K562 (cell line): Measurements from ENCODE around the gene OTUD5. TPM values are rescaled to one million over a fixed set of nuclear protein-coding genes. Genes with fewer than 3 reads are reported as not detected.

Experiments used
- ATF6 ChIP-seq: sonication (generic); formaldehyde crosslinking; IDR thresholded peaks from 2 replicates; pipeline ENCODE4 v1.4.0; 2020; ENCODE audit warnings: mild to moderate bottlenecking, missing genetic modification reagents
- CBX2 ChIP-seq: fragments of 200-600 bp; sonication (generic); IDR thresholded peaks from one replicate; pipeline ENCODE4 v1.6.1; 2012; ENCODE audit warnings: mild to moderate bottlenecking, low read length, inconsistent platforms; ENCODE audit not compliant: insufficient read depth, poor library complexity, severe bottlenecking
- DLX4 ChIP-seq: fragments of 250-450 bp; sonication (Bioruptor Pico); IDR thresholded peaks from 2 replicates; pipeline ENCODE4 v1.6.1; 2021; ENCODE audit warnings: mild to moderate bottlenecking
- DMBX1 ChIP-seq: fragments of 250-450 bp; sonication (Bioruptor Pico); IDR thresholded peaks from 2 replicates; pipeline ENCODE4 v1.8.0; 2022; ENCODE audit warnings: inconsistent platforms, mild to moderate bottlenecking, moderate library complexity, borderline replicate concordance
- DPF2 ChIP-seq: fragments of 450-650 bp; IDR thresholded peaks from 2 replicates; pipeline ENCODE4 v1.6.1; 2016
- ELK3 ChIP-seq: fragments of 450-650 bp; formaldehyde crosslinking; IDR thresholded peaks from 2 replicates; pipeline ENCODE4 v1.4.0; 2020; ENCODE audit warnings: mild to moderate bottlenecking
- ETV1 ChIP-seq: fragments of 450-650 bp; conservative IDR thresholded peaks from 2 replicates; pipeline ENCODE4 v1.6.1; 2016; ENCODE audit warnings: missing genetic modification characterization, control low read depth, low read depth, missing compliant biosample characterization
- ETV6 ChIP-seq, 3 experiments: fragments of 150-350 bp in 1 of 3; sonication (generic) in 1 of 3; formaldehyde crosslinking in 1 of 3; IDR thresholded peaks; 2 replicates each; pipeline versions ENCODE4 v1.6.1 to v1.8.0; 2014 to 2022; ENCODE audit warnings: borderline replicate concordance in 2 of 3, low read depth in 2 of 3, antibody characterized with exemption in 1 of 3, low read length in 1 of 3, mild to moderate bottlenecking in 1 of 3, missing genetic modification reagents in 1 of 3
- FOSL1 ChIP-seq: fragments of 200-800 bp; sonication (Bioruptor generic); conservative IDR thresholded peaks from 2 replicates; pipeline ENCODE4 v1.6.1; 2016; ENCODE audit warnings: missing genetic modification characterization, missing compliant biosample characterization
- FOXM1 ChIP-seq, 2 experiments: fragments of 450-650 bp in 1 of 2; sonication (generic) in 1 of 2; formaldehyde crosslinking in 1 of 2; IDR thresholded peaks; 2 replicates each; pipeline versions ENCODE4 v1.6.1 to v1.9.0; 2017 to 2022; ENCODE audit warnings: low read depth in 2 of 2, mild to moderate bottlenecking in 2 of 2, missing genetic modification reagents in 1 of 2, moderate library complexity in 1 of 2
- HDAC8 ChIP-seq: fragments of 450-650 bp; IDR thresholded peaks from 2 replicates; pipeline ENCODE4 v1.6.1; 2016; ENCODE audit warnings: mild to moderate bottlenecking, missing genetic modification characterization, moderate library complexity, missing compliant biosample characterization
- JUND ChIP-seq, 2 experiments: IDR thresholded peaks; 2 replicates in 1 of 2; 3 replicates in 1 of 2; pipeline ENCODE4 v1.6.1; 2011; ENCODE audit warnings: borderline replicate concordance in 2 of 2, low read depth in 2 of 2, low read length in 2 of 2, improper control_type of control experiment in 1 of 2, missing biosample characterization in 1 of 2, missing genetic modification characterization in 1 of 2, missing genetic modification reagents in 1 of 2
- NCOA1 ChIP-seq: fragments of 450-650 bp; IDR thresholded peaks from 2 replicates; pipeline ENCODE4 v1.6.1; 2016; ENCODE audit warnings: low read depth
- SUPT5H ChIP-seq: fragments of 450-650 bp; IDR thresholded peaks from 2 replicates; pipeline ENCODE4 v1.6.1; 2016
- USF2 ChIP-seq: sonication (generic); formaldehyde crosslinking; IDR thresholded peaks from 2 replicates; pipeline ENCODE4 v1.5.0; 2020; ENCODE audit warnings: missing genetic modification reagents
- ZBTB26 ChIP-seq: fragments of 450-650 bp; formaldehyde crosslinking; IDR thresholded peaks from 2 replicates; pipeline ENCODE4 v1.4.0; 2022; ENCODE audit warnings: missing genetic modification characterization
- ZNF277 ChIP-seq: fragments of 250-450 bp; sonication (Bioruptor Pico); IDR thresholded peaks from 2 replicates; pipeline ENCODE4 v1.8.0; 2022; ENCODE audit warnings: inconsistent platforms, mild to moderate bottlenecking, moderate library complexity, borderline replicate concordance
- ZNF316 ChIP-seq: fragments of 450-650 bp; IDR thresholded peaks from 2 replicates; pipeline ENCODE4 v1.6.1; 2016
- ZNF644 ChIP-seq: fragments of 200-800 bp; sonication (Bioruptor generic); IDR thresholded peaks from 2 replicates; pipeline ENCODE4 v1.6.1; 2016; ENCODE audit warnings: low read depth, missing genetic modification characterization, missing compliant biosample characterization
- ZNF699 ChIP-seq: fragments of 250-450 bp; sonication (Bioruptor Pico); IDR thresholded peaks from 2 replicates; pipeline ENCODE4 v1.8.0; 2021; ENCODE audit warnings: mild to moderate bottlenecking, moderate library complexity; ENCODE audit not compliant: insufficient replicate concordance
- polyA plus RNA-seq, 8 experiments: library from polyadenylated mRNA; depleted of rRNA in 4 of 8; stranded (reverse) in 5 of 8; unstranded in 3 of 8; fragments of >200 nt; fragmentation: Nextera tagmentation in 2 of 8; fragmentation: Illumina TruSeq in 1 of 8; extraction: Ambion mirVana in 2 of 8; extraction: Trizol in 1 of 8; gene quantifications; 2 replicates each; pipeline versions ENCODE4 v1.2.1 to v1.2.3, GENCODE V29; 2011 to 2014; ENCODE audit warnings: inconsistent platforms in 1 of 8, missing spikeins in 1 of 8
- total RNA-seq, 7 experiments: library from RNA; depleted of rRNA in 6 of 7; stranded (reverse); fragments of >200 nt in 6 of 7; fragmentation: Illumina TruSeq in 2 of 7; extraction: Trizol in 2 of 7; gene quantifications; 2 replicates each; pipeline versions ENCODE4 v1.2.1 to v1.2.3, GENCODE V29; 2011 to 2021; ENCODE audit warnings: low replicate concordance in 1 of 7

OTUD5 gene
- total and polyA plus RNA-seq, 9 of the 15 experiments (the other 6 are each of a cell fraction or from before 2014, with no cell fraction given) = 3.6 to 102 (median 59.0) TPM

GRCh38 chrX:48940404-48940955 lies 16.9 kb downstream of the OTUD5 start (continued):
- TF ChIP-seq ZNF699 (CRISPR knock-in tag) (no peak), DPF2 (peak; percentile 93), SUPT5H (no peak), ATF6 (no peak), ZNF644 (no peak), FOXM1 (IDR thresholded peaks at IDR 0.05; ENCODE audit: low read depth) (no peak), FOXM1 (CRISPR knock-in tag; IDR thresholded peaks at IDR 0.05; ENCODE audit: low read depth) (no peak), ELK3 (CRISPR knock-in tag) (no peak), ZNF277 (CRISPR knock-in tag) (no peak), ETV1 (tag) (0 out of 2 replicates have a peak, but pooled peaks have one; percentile 11), HDAC8 (tag) (no peak), NCOA1 (peak; percentile 56; the same call in 1 of the 2 replicates), FOSL1 (tag) (no peak; the same call in 1 of the 2 replicates), DMBX1 (peak; percentile 94), ZNF316 (peak; percentile 99), CBX2 (no peak), ETV6 (IDR thresholded peaks at IDR 0.05; ENCODE audit: borderline replicate concordance in 1 of 2, low read depth in 2 of 2, low read length in 1 of 2) (no peak), ETV6 (CRISPR knock-in tag; IDR thresholded peaks at IDR 0.05; ENCODE audit: borderline replicate concordance) (no peak), JUND (IDR thresholded peaks at IDR 0.05; ENCODE audit: borderline replicate concordance, low read depth, low read length) (peak; percentile 59), JUND (tag; IDR thresholded peaks at IDR 0.05; ENCODE audit: borderline replicate concordance, low read depth, low read length) (peak; percentile 70; the same call in 1 of the 3 replicates), ZBTB26 (no peak), DLX4 (CRISPR knock-in tag) (no peak), USF2 (CRISPR knock-in tag) (no peak)
